GM12873 (cell line): ENCODE measurements around the gene BPIFB4.

Experiments used
- CTCF ChIP-seq: IDR thresholded peaks from 2 replicates; pipeline ENCODE4 v1.5.1; 2012; ENCODE audit warnings: low read depth, mild to moderate bottlenecking, moderate library complexity, low read length, control low read depth; ENCODE audit not compliant: insufficient read depth; ENCODE audit errors: missing control alignments

The BPIFB4 gene

GRCh38 chr20:33139467-33139866 is 60.0 kb downstream of the BPIFB4 start:
- no peak for TF ChIP-seq CTCF

DNA sequence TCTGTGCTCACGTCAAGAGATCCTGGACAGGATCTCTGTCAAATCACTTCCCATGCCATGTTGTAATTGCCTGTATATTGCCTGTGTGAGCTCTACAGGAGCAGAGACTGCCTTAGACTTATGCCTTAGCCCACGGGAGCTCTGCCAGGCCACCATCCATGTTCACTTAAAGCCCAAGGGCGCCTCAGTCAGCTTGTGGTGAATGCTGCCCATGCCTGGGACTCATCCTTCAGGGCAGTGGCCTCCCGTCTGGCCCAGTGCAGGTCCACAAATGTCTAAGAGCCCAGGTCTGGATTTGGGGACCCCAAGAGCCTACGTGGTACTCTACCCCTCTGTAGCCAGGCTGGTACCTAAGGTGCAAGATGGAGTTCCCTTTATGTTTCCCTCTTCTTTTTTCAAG is 66.1 kb downstream of the BPIFB4 start:
- no peak for TF ChIP-seq CTCF

- no peak for TF ChIP-seq CTCF
Measured at GRCh38 chr20:33147299-33147698, 67.9 kb downstream of the BPIFB4 start.

- no peak for TF ChIP-seq CTCF
Measured at GRCh38 chr20:33148040-33148439, 68.6 kb downstream of the BPIFB4 start.

GRCh38 chr20:33154252-33154651 is 74.8 kb downstream of the BPIFB4 start:
- TF ChIP-seq CTCF, result no peak

DNA sequence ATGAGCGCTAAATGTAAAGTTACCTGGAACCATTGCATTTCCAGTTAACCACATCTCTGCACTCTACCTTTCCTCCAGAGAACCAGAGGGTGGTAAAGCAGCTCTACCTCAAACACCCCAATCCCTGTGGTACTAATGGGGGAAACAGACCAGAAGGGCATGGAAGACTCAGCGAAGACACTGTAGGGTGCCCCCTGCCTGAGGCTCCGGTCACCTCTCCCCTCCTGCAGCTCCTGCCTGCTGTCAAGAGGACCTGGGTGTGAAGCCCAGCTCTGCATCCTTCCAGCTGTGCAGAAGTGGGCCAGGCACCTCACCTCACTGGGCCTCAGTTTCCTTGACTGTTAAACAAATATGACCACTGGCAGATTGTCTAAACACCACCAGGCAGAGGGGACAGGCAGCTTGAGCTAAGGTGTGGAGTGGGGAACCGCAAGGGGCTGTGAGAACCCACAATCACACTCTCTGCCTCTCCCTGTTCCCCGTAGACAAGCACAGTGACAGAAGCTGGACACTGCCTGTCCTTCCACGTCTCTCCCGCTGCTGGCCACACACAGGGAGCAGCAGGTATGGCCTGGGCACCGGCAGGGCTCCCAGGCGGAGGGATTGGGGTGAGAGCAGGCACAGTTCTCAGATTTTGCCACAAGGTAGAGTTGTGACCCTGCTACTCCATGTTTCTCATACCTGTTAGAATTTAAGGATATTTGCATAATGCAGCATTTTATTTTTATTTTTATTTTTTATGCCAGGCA is 79.4 kb downstream of the BPIFB4 start:
- no peak for TF ChIP-seq CTCF

DNA sequence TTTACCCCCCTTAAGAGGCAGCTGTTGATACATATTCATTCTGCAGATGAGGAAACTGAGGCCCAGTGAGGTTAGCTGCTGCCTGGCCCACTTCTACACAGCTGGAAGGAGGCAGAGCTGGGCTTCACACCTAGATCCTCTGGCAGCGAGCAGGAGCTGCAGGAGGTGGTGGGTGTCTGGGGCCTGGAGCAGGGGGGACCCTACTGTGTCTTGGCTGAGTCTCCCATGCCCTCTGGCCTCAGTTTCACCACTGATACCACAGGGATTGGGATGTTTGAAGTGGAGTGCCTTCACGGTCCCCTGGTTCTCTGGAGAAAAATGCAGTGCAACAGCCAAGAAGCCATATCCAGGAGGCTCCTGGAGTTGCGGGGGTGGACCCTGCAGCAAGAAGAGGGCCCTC is 80.3 kb downstream of the BPIFB4 start:
- no peak for TF ChIP-seq CTCF
